SK-N-MC (cell line): ENCODE results near the gene FAM171A2.

Experiments
- DNase-seq: peaks from one replicate; pipeline ENCODE4 v3.0.0-alpha.2; 2011; ENCODE audit warnings: low read depth, low spot score
- H3K27ac ChIP-seq: fragments of 200-600 bp; sonication (generic); 2 replicates; pipeline ENCODE4 v1.5.1; 2016; ENCODE audit warnings: mixed run types
- H3K36me3 ChIP-seq: fragments of 200-600 bp; sonication (generic); 2 replicates; pipeline ENCODE4 v1.6.1; 2017; ENCODE audit warnings: antibody characterized with exemption, low read length, mixed read lengths; ENCODE audit not compliant: insufficient read depth
- H3K4me3 ChIP-seq: fragments of 200-600 bp; sonication (generic); 2 replicates; pipeline ENCODE4 v1.5.1; 2016
- H3K9ac ChIP-seq: fragments of 200-600 bp; sonication (generic); 2 replicates; pipeline ENCODE4 v1.8.0; 2017; ENCODE audit warnings: mixed run types, mixed read lengths; ENCODE audit not compliant: insufficient read length
- H3K9me3 ChIP-seq: fragments of 200-600 bp; sonication (generic); 2 replicates; pipeline ENCODE4 v1.6.1; 2017; ENCODE audit warnings: low read depth, mild to moderate bottlenecking, antibody characterized with exemption, low read length, moderate library complexity, mixed read lengths
- EZH2 ChIP-seq: fragments of 200-600 bp; sonication (generic); IDR thresholded peaks from one replicate; pipeline ENCODE4 v1.6.1; 2017; ENCODE audit warnings: antibody characterized with exemption
- FOXP2 ChIP-seq: optimal IDR thresholded peaks from 2 replicates; pipeline ENCODE3; 2011; ENCODE audit warnings: mild to moderate bottlenecking, moderate library complexity; ENCODE audit not compliant: insufficient read depth; ENCODE audit errors: extremely low read length, control extremely low read depth
- POLR2AphosphoS5 ChIP-seq: IDR thresholded peaks from 2 replicates; pipeline ENCODE4 v1.6.1; 2012; ENCODE audit warnings: mild to moderate bottlenecking, low read depth, low read length, borderline replicate concordance

The FAM171A2 gene

DNA sequence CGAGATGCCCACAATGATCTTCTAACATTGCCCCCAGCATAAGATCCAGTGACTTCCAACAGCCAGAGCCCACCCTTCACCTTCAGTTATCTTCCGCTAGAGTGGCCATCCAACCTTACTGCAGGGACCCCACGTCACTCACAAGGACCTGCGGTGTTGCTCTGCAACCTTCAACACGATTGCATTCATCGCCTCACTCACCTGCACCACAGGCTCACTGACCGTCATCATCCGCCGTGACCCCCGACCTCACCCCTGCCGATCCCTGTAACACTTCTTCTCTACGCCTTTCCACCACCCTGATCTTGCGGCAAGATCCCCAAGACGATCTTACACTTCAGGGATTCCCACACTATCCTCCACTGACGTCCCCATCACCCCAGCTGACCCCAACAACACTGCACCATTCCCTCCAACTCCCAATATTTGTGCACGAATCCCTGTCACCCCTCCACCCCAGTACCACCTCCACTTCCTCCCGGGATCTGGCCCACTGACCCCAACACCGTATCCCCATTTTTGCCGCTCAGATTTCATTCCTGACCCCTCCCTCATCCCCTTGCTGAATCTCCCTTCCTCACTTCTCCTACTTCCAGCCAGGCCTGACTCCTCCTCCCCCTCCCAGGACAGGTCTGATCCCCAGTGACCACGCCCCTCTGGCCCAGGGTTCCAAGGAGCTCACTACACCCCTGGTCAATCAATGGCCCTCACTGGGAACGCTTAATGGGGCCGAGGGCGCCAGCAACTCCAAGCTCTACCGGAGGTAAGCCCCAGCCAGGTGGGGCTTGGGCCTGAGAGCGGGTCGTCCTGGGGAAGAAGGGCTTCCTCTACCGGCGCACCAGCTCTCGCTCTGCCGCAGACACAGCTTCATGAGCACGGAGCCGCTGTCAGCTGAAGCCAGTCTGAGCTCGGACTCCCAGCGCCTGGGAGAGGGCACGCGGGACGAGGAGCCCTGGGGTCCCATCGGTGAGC lies 47.6 kb downstream of the FAM171A2 start:
- TF ChIP-seq EZH2 (no peak), FOXP2 (no peak), POLR2AphosphoS5 (no peak)
- H3K9me3 ChIP-seq: no peaks in the 10 kb centered on the region
- no peak overlapping the region for H3K9ac ChIP-seq
- no peak overlapping the region for H3K4me3 ChIP-seq
- H3K27ac ChIP-seq: no peak overlapping the region
- no peak for DNase-seq
- H3K36me3 ChIP-seq: peaks cover 9% of the 10 kb centered on the region; the same call in 1 of the 2 replicates

- no peak for TF ChIP-seq EZH2
- no peak for TF ChIP-seq POLR2AphosphoS5
- TF ChIP-seq FOXP2: no peak
Measured at GRCh38 chr17:44314869-44315661, 48.6 kb downstream of the FAM171A2 start.

GRCh38 chr17:44314524-44314868 lies 49.2 kb downstream of the FAM171A2 start:
- no peak overlapping the region for H3K27ac ChIP-seq
- no peaks in the 10 kb centered on the region; the same call in 1 of the 2 replicates for H3K36me3 ChIP-seq
- no peak for DNase-seq
- H3K9ac ChIP-seq: no peak overlapping the region
- H3K9me3 ChIP-seq: no peaks in the 10 kb centered on the region
- no peak overlapping the region for H3K4me3 ChIP-seq
- no peak for TF ChIP-seq FOXP2
- TF ChIP-seq POLR2AphosphoS5: no peak
- no peak for TF ChIP-seq EZH2

More at GRCh38 chr17:44314869-44315661, 48.6 kb downstream of the FAM171A2 start:
- DNase-seq: no peak
- Histone ChIP-seq H3K4me3 (no peak overlapping the region), H3K9ac (no peak overlapping the region), H3K27ac (no peak overlapping the region), H3K9me3 (no peaks in the 10 kb centered on the region), H3K36me3 (peaks cover 4% of the 10 kb centered on the region; the same call in 1 of the 2 replicates)

DNA sequence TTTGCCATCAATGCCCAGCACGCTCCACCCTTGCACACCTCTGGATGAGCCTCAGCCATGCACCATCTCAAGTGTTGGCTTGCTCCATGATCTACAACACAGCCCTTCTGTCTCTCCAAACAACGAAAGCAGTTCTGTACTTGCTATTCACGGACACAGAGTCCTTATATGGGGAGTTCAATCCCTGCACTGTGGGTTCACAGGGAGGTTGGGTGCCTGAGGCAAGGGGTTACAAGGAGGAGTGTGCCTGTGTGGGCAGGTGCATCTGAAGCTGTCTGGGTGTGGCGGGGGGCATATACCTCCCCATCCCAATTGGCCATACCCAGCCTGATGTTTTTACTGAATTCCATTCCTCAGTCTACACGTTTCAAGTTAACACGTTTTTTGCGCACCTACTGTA lies 49.6 kb downstream of the FAM171A2 start:
- TF ChIP-seq POLR2AphosphoS5 (no peak), EZH2 (no peak), FOXP2 (no peak)
- DNase-seq: no peak
- Histone ChIP-seq H3K9ac (no peak overlapping the region), H3K9me3 (no peaks in the 10 kb centered on the region), H3K36me3 (no peaks in the 10 kb centered on the region), H3K27ac (no peak overlapping the region), H3K4me3 (no peak overlapping the region)

DNA sequence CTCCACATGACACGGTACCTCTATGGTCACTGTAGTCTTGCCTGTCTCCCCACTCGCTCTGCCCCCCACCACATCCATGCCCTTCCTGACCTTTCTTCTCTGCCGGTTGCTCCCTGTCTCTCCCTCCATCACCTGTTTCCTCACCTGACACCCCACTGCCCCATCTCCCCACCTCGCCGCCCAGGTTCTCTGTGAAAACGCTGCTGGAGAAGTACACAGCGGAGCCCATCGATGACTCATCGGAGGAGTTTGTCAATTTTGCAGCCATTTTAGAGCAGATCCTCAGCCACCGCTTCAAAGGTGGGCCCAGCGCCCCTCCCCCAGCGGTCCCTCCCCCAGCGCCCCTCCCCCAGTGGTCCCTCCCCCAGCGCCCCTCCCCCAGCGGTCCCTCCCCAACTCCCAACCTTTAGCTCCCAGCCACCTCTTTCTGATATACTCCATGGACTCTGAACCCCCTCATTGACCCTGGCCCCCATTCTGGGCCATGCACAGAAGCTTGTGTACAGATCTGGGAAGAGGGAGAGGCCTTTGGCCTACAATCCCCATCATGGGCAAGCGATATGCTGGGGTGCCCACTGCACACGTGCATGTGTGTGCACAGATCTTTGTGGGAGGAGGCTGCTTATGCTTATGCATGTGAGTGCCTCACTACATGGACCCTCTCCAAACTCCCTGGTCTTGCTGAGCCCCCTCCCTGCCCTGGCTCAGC lies 51.1 kb downstream of the FAM171A2 start:
- H3K27ac ChIP-seq: no peak overlapping the region
- TF ChIP-seq POLR2AphosphoS5: no peak
- no peak for TF ChIP-seq FOXP2
- TF ChIP-seq EZH2: no peak
- H3K9me3 ChIP-seq: no peaks in the 10 kb centered on the region
- no peak overlapping the region for H3K9ac ChIP-seq
- H3K4me3 ChIP-seq: no peak overlapping the region
- H3K36me3 ChIP-seq: no peaks in the 10 kb centered on the region
- no peak for DNase-seq

DNA sequence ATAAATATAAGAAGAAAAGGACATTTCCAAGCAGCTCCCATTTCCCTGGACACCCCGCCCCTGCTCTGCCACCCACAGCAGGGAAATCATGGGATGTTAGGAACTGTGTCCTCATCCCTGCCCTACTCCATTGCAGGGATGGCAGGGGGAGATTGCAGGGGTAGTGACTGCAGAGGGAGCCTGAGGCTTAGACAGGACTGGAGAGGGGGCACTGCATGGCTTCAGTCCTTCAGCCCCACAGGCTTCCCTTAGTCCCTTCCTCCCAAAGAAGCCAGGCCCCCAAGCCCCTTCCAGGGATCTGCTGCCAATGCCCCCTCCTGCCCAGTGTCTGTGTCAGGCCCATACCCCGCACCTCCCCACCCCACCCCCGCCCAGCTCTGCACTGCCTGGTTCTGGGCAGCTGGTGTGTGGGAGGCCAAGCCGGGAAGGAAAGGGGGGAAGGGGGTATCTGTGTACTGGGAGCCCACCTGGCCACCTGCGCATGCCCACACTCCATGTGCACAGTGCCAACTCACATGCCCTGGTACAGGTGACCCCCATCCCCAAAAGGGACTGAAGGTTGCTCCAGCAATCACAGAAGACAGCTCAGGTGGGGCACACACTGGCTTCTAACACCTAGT lies 52.0 kb downstream of the FAM171A2 start:
- Histone ChIP-seq H3K4me3 (no peak overlapping the region), H3K27ac (no peak overlapping the region), H3K9ac (no peak overlapping the region), H3K36me3 (no peaks in the 10 kb centered on the region), H3K9me3 (no peaks in the 10 kb centered on the region)
- no peak for DNase-seq
- TF ChIP-seq FOXP2: no peak
- TF ChIP-seq POLR2AphosphoS5: no peak
- no peak for TF ChIP-seq EZH2

- DNase-seq: no peak
- Histone ChIP-seq H3K27ac (no peak overlapping the region), H3K4me3 (no peak overlapping the region), H3K9me3 (no peaks in the 10 kb centered on the region), H3K36me3 (no peaks in the 10 kb centered on the region), H3K9ac (no peak overlapping the region)
- TF ChIP-seq FOXP2 (no peak), POLR2AphosphoS5 (no peak), EZH2 (no peak)
Measured at GRCh38 chr17:44310609-44311376, 52.9 kb downstream of the FAM171A2 start.
